ENCODE data around the gene CCL26.

The CCL26 gene

GRCh38 chr7:75721426-75721825 is 50.6 kb downstream of the CCL26 start:
- no peak overlapping the region for H3K27ac ChIP-seq
- no peak for TF ChIP-seq CTCF (conservative IDR thresholded peaks at IDR 0.05)
- TF ChIP-seq ZFX (IDR thresholded peaks at IDR 0.05): no peak

DNA sequence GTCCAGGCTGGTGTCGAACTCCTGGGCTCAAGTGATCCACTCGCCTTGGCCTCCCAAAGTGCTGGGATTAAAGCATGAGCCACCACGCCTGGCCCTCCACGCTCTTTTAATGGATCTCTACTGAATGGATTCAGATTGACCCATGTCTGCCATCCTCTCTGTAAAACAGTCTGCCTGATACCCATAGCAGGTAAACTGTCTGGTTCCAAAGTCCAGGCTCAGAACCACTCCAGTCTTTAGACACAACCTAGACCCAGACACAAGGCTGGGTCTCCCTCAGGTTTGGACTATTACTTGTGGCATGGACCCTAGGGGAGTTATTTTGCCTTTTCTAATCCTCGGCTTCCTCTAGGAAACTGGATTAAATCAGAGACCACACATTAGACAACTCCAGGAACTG is 52.4 kb downstream of the CCL26 start:
- H3K27ac ChIP-seq: no peak overlapping the region
- no peak for TF ChIP-seq ZFX (IDR thresholded peaks at IDR 0.05)
- TF ChIP-seq CTCF (conservative IDR thresholded peaks at IDR 0.05): no peak

Data from C4-2B (cell line).